GM12878 (cell line): ENCODE measurements around the gene SPRN. TPM values are rescaled to one million over a fixed set of nuclear protein-coding genes. Genes with fewer than 3 reads are reported as not detected.

Source experiments
- CEBPB ChIP-seq, 2 experiments: fragments of 150-350 bp in 1 of 2; IDR thresholded peaks; 2 replicates each; pipeline ENCODE4 v1.6.1; 2012 to 2014; ENCODE audit warnings: low read depth in 2 of 2, low read length in 2 of 2, borderline replicate concordance in 1 of 2, inconsistent platforms in 1 of 2
- CHD4 ChIP-seq: fragments of 200-600 bp; sonication (generic); IDR thresholded peaks from 2 replicates; pipeline ENCODE4 v1.6.1; 2016; ENCODE audit warnings: mild to moderate bottlenecking
- DPF2 ChIP-seq: fragments of 450-650 bp; IDR thresholded peaks from 2 replicates; pipeline ENCODE4 v1.6.1; 2017; ENCODE audit warnings: mild to moderate bottlenecking
- E4F1 ChIP-seq: fragments of 450-650 bp; IDR thresholded peaks from 2 replicates; pipeline ENCODE4 v1.6.1; 2018; ENCODE audit warnings: borderline replicate concordance, mild to moderate bottlenecking; ENCODE audit not compliant: partially characterized antibody
- EED ChIP-seq: sonication (generic); IDR thresholded peaks from 2 replicates; pipeline ENCODE4 v1.6.1; 2016; ENCODE audit warnings: antibody characterized with exemption, low read depth
- ELK1 ChIP-seq: IDR thresholded peaks from 2 replicates; pipeline ENCODE4 v1.6.1; 2012; ENCODE audit warnings: low read depth, low read length, improper control_type of control experiment
- ETV6 ChIP-seq, 2 experiments: fragments of 450-650 bp in 1 of 2; IDR thresholded peaks in 1 of 2; conservative IDR thresholded peaks in 1 of 2; 2 replicates each; pipeline ENCODE4 v1.6.1; 2014; ENCODE audit warnings: antibody characterized with exemption in 1 of 2, borderline replicate concordance in 1 of 2, low read depth in 1 of 2, mild to moderate bottlenecking in 1 of 2, moderate library complexity in 1 of 2
- HCFC1 ChIP-seq: fragments of 150-350 bp; IDR thresholded peaks from 2 replicates; pipeline ENCODE4 v1.6.1; 2014; ENCODE audit warnings: low read length
- HDAC6 ChIP-seq: fragments of 200-600 bp; sonication (generic); IDR thresholded peaks from one replicate; pipeline ENCODE4 v1.8.0; 2017; ENCODE audit warnings: antibody characterized with exemption; ENCODE audit not compliant: unreplicated experiment
- IRF5 ChIP-seq: fragments of 450-650 bp; IDR thresholded peaks from 2 replicates; pipeline ENCODE4 v1.6.1; 2017; ENCODE audit warnings: borderline replicate concordance
- JUND ChIP-seq: IDR thresholded peaks from 2 replicates; pipeline ENCODE4 v1.6.1; 2012; ENCODE audit warnings: low read depth, mild to moderate bottlenecking, low read length, improper control_type of control experiment, moderate library complexity
- LARP7 ChIP-seq: fragments of 450-650 bp; IDR thresholded peaks from 2 replicates; pipeline ENCODE4 v1.6.1; 2017; ENCODE audit warnings: mild to moderate bottlenecking
- MXI1 ChIP-seq: fragments of 150-350 bp; IDR thresholded peaks from 2 replicates; pipeline ENCODE4 v1.6.1; 2011; ENCODE audit warnings: low read depth, mild to moderate bottlenecking, inconsistent platforms, low read length, improper control_type of control experiment
- PKNOX1 ChIP-seq: fragments of 450-650 bp; IDR thresholded peaks from 2 replicates; pipeline ENCODE4 v1.6.1; 2016; ENCODE audit warnings: mild to moderate bottlenecking
- RELA ChIP-seq: fragments of 450-650 bp; IDR thresholded peaks from 2 replicates; pipeline ENCODE4 v1.8.0; 2014; ENCODE audit warnings: borderline replicate concordance; ENCODE audit not compliant: partially characterized antibody
- SMAD1 ChIP-seq: fragments of 450-650 bp; IDR thresholded peaks from 2 replicates; pipeline ENCODE4 v1.6.1; 2018; ENCODE audit warnings: mild to moderate bottlenecking, low read depth; ENCODE audit not compliant: partially characterized antibody
- SREBF2 ChIP-seq: IDR thresholded peaks from 2 replicates; pipeline ENCODE4 v1.6.1; 2012; ENCODE audit warnings: mild to moderate bottlenecking, low read length
- SUZ12 ChIP-seq: fragments of 200-600 bp; sonication (generic); IDR thresholded peaks from one replicate; pipeline ENCODE4 v1.6.1; 2018; ENCODE audit warnings: antibody characterized with exemption, mild to moderate bottlenecking; ENCODE audit not compliant: unreplicated experiment
- USF1 ChIP-seq: IDR thresholded peaks from 2 replicates; pipeline ENCODE4 v1.6.1; 2011; ENCODE audit warnings: borderline replicate concordance, low read depth, mild to moderate bottlenecking, moderate library complexity, mixed read lengths, low read length; ENCODE audit not compliant: insufficient read depth; ENCODE audit errors: extremely low read length
- WRNIP1 ChIP-seq: IDR thresholded peaks from 2 replicates; pipeline ENCODE4 v1.6.1; 2011; ENCODE audit warnings: low read depth, low read length, improper control_type of control experiment, borderline replicate concordance
- ZNF24 ChIP-seq: fragments of 450-650 bp; IDR thresholded peaks from 2 replicates; pipeline ENCODE4 v1.6.1; 2017; ENCODE audit warnings: antibody characterized with exemption, mild to moderate bottlenecking
- ZNF384 ChIP-seq: IDR thresholded peaks from 2 replicates; pipeline ENCODE4 v1.6.1; 2012; ENCODE audit warnings: low read depth, mild to moderate bottlenecking, low read length, improper control_type of control experiment, borderline replicate concordance
- polyA plus RNA-seq, 11 experiments: library from polyadenylated mRNA; depleted of rRNA in 4 of 11; unstranded in 6 of 11; stranded (reverse) in 5 of 11; fragments of >200 nt; fragmentation: Nextera tagmentation in 4 of 11; fragmentation: Illumina TruSeq in 1 of 11; extraction: Ambion mirVana in 4 of 11; extraction: Trizol in 1 of 11; gene quantifications; 1 replicate in 1 of 11; 2 replicates in 10 of 11; pipeline versions ENCODE4 v1.2.1 to v1.2.3, GENCODE V29; 2011 to 2016; ENCODE audit warnings: inconsistent platforms in 2 of 11, missing spikeins in 2 of 11, low read depth in 1 of 11
- total RNA-seq, 4 experiments: library from RNA; depleted of rRNA in 3 of 4; stranded (reverse); fragments of >200 nt in 3 of 4; fragmentation: Illumina TruSeq in 1 of 4; extraction: Trizol in 1 of 4; gene quantifications; 2 replicates each; pipeline versions ENCODE4 v1.2.1 to v1.2.3, GENCODE V29; 2013 to 2021

SPRN gene
- total and polyA plus RNA-seq, 10 of the 15 experiments (the other 5 are each of a cell fraction or from before 2014, with no cell fraction given): 0.03 to 0.96 (median 0.46) TPM; not detected in 6

- TF ChIP-seq JUND (no peak), CHD4 (no peak), LARP7 (no peak), SUZ12 (no peak), E4F1 (no peak), CEBPB (IDR thresholded peaks at IDR 0.05; ENCODE audit: borderline replicate concordance in 1 of 2, low read depth in 2 of 2, low read length in 2 of 2) (no peak), DPF2 (no peak), SMAD1 (no peak), ELK1 (no peak), ZNF384 (no peak), ETV6 (conservative IDR thresholded peaks at IDR 0.05 in 1 of 2, IDR thresholded peaks at IDR 0.05 in 1 of 2; ENCODE audit: borderline replicate concordance in 1 of 2, low read depth in 1 of 2) (no peak), IRF5 (no peak), WRNIP1 (no peak), HDAC6 (no peak), MXI1 (no peak), PKNOX1 (no peak), RELA (no peak), SREBF2 (no peak), ZNF24 (no peak), USF1 (peak; percentile 63), HCFC1 (no peak), EED (no peak)
These were observed 14.4 kb upstream of the SPRN start (continued) for GRCh38 chr10:133438711-133439273.
